A549 (cell line): ENCODE data around the gene PSMC5. TPM values are rescaled to one million over a fixed set of nuclear protein-coding genes. Genes with fewer than 3 reads are reported as not detected.

Source experiments
- ATAC-seq, 2 experiments: fragments of 200-7000 bp in 1 of 2; fragments of >200 bp in 1 of 2; cut with Nextera tagmentation in 1 of 2; cut with Tn5 transposase in 1 of 2; 3 replicates each; pipeline versions ENCODE4 v1.8.0 to v1.9.1; 2018 to 2020; ENCODE audit warnings: mild to moderate bottlenecking in 1 of 2, moderate library complexity in 1 of 2
- CTCF ChIA-PET: fragments of 300-600 bp; sonication (Branson Sonifier 250); formaldehyde crosslinking; extraction: SDS; loops from one replicate; lab custom pipeline; 2021; ENCODE audit warnings: antibody characterized with exemption, inconsistent platforms; lab: Yijun Ruan, JAX
- POLR2A ChIA-PET: fragments of 350-600 bp; formaldehyde crosslinking; extraction: SDS; loops from one replicate; lab custom pipeline; 2021; ENCODE audit warnings: antibody characterized with exemption, inconsistent platforms; lab: Yijun Ruan, JAX
- DNase-seq, 2 experiments: peaks; one replicate each; pipeline versions ENCODE4 v3.0.0 to v3.0.0-alpha.2; 2011 to 2016; ENCODE audit warnings: low read depth in 1 of 2, low spot score in 1 of 2
- FAIRE-seq: peaks from 2 replicates; lab custom pipeline; 2011; peaks lifted over from hg19 to GRCh38; lab: Jason Lieb, UNC
- H3K27ac ChIP-seq, 2 experiments: fragments of >200 bp; sonication (Bioruptor Twin); formaldehyde crosslinking; 3 replicates each; pipeline ENCODE4 v1.5.1; 2016 to 2017
- H3K4me1 ChIP-seq: fragments of >200 bp; sonication (Bioruptor Twin); formaldehyde crosslinking; 3 replicates; pipeline ENCODE4 v1.6.1; 2016
- H3K4me2 ChIP-seq: fragments of >200 bp; sonication (Bioruptor Twin); formaldehyde crosslinking; 3 replicates; pipeline ENCODE4 v1.6.1; 2016
- H3K4me3 ChIP-seq: fragments of >200 bp; sonication (Bioruptor Twin); formaldehyde crosslinking; 3 replicates; pipeline ENCODE4 v1.5.1; 2016
- H3K9me3 ChIP-seq: fragments of >200 bp; sonication (Bioruptor Twin); formaldehyde crosslinking; 3 replicates; pipeline ENCODE4 v1.6.1; 2016
- CBX8 ChIP-seq: fragments of 200-600 bp; sonication (generic); IDR thresholded peaks from 2 replicates; pipeline ENCODE4 v1.6.1; 2016
- CEBPB ChIP-seq, 2 experiments: fragments of >200 bp in 1 of 2; sonication (Bioruptor Twin) in 1 of 2; formaldehyde crosslinking in 1 of 2; IDR thresholded peaks; 2 replicates each; pipeline ENCODE4 v1.6.1; 2012 to 2016
- EHF ChIP-seq: fragments of 250-450 bp; sonication (Bioruptor Pico); IDR thresholded peaks from 2 replicates; pipeline ENCODE4 v1.5.0; 2020; ENCODE audit warnings: mild to moderate bottlenecking
- EHMT2 ChIP-seq: fragments of 200-600 bp; sonication (generic); IDR thresholded peaks from 2 replicates; pipeline ENCODE4 v1.6.1; 2016; ENCODE audit warnings: antibody characterized with exemption, low read depth, mild to moderate bottlenecking, moderate library complexity
- ESRRA ChIP-seq: fragments of 150-350 bp; IDR thresholded peaks from 2 replicates; pipeline ENCODE4 v1.6.1; 2014; ENCODE audit warnings: mild to moderate bottlenecking, low read length, borderline replicate concordance
- FOSL2 ChIP-seq, 2 experiments: fragments of 450-650 bp in 1 of 2; fragments of >200 bp in 1 of 2; sonication (Bioruptor Twin) in 1 of 2; formaldehyde crosslinking; IDR thresholded peaks; 2 replicates each; pipeline versions ENCODE4 v1.5.0 to v1.6.1; 2016 to 2020; ENCODE audit warnings: mild to moderate bottlenecking in 1 of 2, moderate library complexity in 1 of 2
- HDAC2 ChIP-seq: fragments of 200-600 bp; sonication (generic); IDR thresholded peaks from 2 replicates; pipeline ENCODE4 v1.6.1; 2016
- HOXB13 ChIP-seq: fragments of 250-450 bp; sonication (Bioruptor Pico); IDR thresholded peaks from 2 replicates; pipeline ENCODE4 v1.5.0; 2020; ENCODE audit warnings: low read depth, mild to moderate bottlenecking, moderate library complexity
- JUNB ChIP-seq: fragments of >200 bp; sonication (Bioruptor Twin); formaldehyde crosslinking; IDR thresholded peaks from 2 replicates; pipeline ENCODE4 v1.6.1; 2016
- MAX ChIP-seq: IDR thresholded peaks from 2 replicates; pipeline ENCODE4 v1.6.1; 2012
- NFE2L2 ChIP-seq: fragments of 150-350 bp; conservative IDR thresholded peaks from 2 replicates; pipeline ENCODE4 v1.6.1; 2014; ENCODE audit warnings: low read length
- NPAS2 ChIP-seq: fragments of 250-450 bp; sonication (Bioruptor Pico); IDR thresholded peaks from 2 replicates; pipeline ENCODE4 v1.8.0; 2022; ENCODE audit warnings: mild to moderate bottlenecking, moderate library complexity, borderline replicate concordance
- NR3C1 ChIP-seq: fragments of >200 bp; sonication (Bioruptor Twin); formaldehyde crosslinking; IDR thresholded peaks from 3 replicates; pipeline ENCODE4 v1.6.1; 2017
- PHF8 ChIP-seq: fragments of 200-600 bp; sonication (generic); IDR thresholded peaks from 2 replicates; pipeline ENCODE4 v1.6.1; 2016; ENCODE audit warnings: low read depth, mild to moderate bottlenecking, antibody characterized with exemption, moderate library complexity, borderline replicate concordance
- POLR2A ChIP-seq: IDR thresholded peaks from 2 replicates; pipeline ENCODE4 v1.6.1; 2012; ENCODE audit warnings: mild to moderate bottlenecking, low read length
- SREBF2 ChIP-seq: fragments of 450-650 bp; IDR thresholded peaks from 2 replicates; pipeline ENCODE4 v1.6.1; 2014; ENCODE audit warnings: mild to moderate bottlenecking, moderate library complexity
- TFCP2L1 ChIP-seq: fragments of 250-450 bp; sonication (Bioruptor Pico); IDR thresholded peaks from 2 replicates; pipeline ENCODE4 v1.5.0; 2021; ENCODE audit warnings: mild to moderate bottlenecking
- ZNF302 ChIP-seq: fragments of 250-450 bp; sonication (Bioruptor Pico); IDR thresholded peaks from 2 replicates; pipeline ENCODE4 v1.9.0; 2021; ENCODE audit warnings: inconsistent platforms, mild to moderate bottlenecking, moderate library complexity
- WGBS: methylation state at CpG from one replicate; pipeline ENCODE4 v1.1.6; 2017; ENCODE audit errors: missing lambda C conversion rate; 5-methylcytosine and 5-hydroxymethylcytosine counted together
- polyA plus RNA-seq, 4 experiments: library from polyadenylated mRNA; depleted of rRNA in 3 of 4; stranded (reverse); fragments of >200 nt; fragmentation: RNase III in 1 of 4; extraction: RNeasy Plus Mini Kit Qiagen cat#74134 plus additional on column Dnase treatment in 1 of 4; gene quantifications; 2 replicates in 3 of 4; 3 replicates in 1 of 4; pipeline ENCODE4 v1.2.3, GENCODE V29; 2011 to 2017
- TF ChIP-seq, protein P1 (sequence below): fragments of 250-450 bp; sonication (Bioruptor Pico); IDR thresholded peaks from 2 replicates; pipeline ENCODE4 v1.5.0; 2021; ENCODE audit warnings: mild to moderate bottlenecking, moderate library complexity, borderline replicate concordance
- TF ChIP-seq, protein P2 (sequence below): IDR thresholded peaks from 2 replicates; pipeline ENCODE4 v1.6.1; 2012; ENCODE audit warnings: low read depth, borderline replicate concordance

The PSMC5 gene
- polyA plus RNA-seq, 2 of the 4 experiments (the other 2 are of a cell fraction): 303 to 406 TPM

GRCh38 chr17:63798572-63799106, 28.6 kb upstream of the PSMC5 start:
- ChIA-PET POLR2A (interaction anchor here (1.4 kb wide), 1 partner anchor 25 kb away, joined by 3 read pairs; the partner anchor contains the start of gene CCDC47), CTCF (interaction anchor here (0.9 to 2.2 kb wide), 6 partner anchors 8 to 36 kb away, joined by 4 to 7 read pairs (median 6); no protein-coding TSS in a partner anchor)
- no peak overlapping the region for H3K4me2 ChIP-seq
- H3K4me3 ChIP-seq: no peak overlapping the region
- 93% methylated on average over 3 of the region's 3 CpGs for WGBS
- FAIRE-seq (no peak), DNase-seq (no peak), ATAC-seq (no peak; a peak in 1 of 6 replicates)
- no peak overlapping the region for H3K27ac ChIP-seq
- H3K4me1 ChIP-seq: no peaks in the 10 kb centered on the region
- no peaks in the 10 kb centered on the region for H3K9me3 ChIP-seq
- TF ChIP-seq JUNB: no peak
- peak; percentile 75 for TF ChIP-seq NFE2L2
- no peak for TF ChIP-seq HOXB13 (CRISPR knock-in tag)
- no peak for TF ChIP-seq ZNF302
- TF ChIP-seq EHMT2: no peak

DNA sequence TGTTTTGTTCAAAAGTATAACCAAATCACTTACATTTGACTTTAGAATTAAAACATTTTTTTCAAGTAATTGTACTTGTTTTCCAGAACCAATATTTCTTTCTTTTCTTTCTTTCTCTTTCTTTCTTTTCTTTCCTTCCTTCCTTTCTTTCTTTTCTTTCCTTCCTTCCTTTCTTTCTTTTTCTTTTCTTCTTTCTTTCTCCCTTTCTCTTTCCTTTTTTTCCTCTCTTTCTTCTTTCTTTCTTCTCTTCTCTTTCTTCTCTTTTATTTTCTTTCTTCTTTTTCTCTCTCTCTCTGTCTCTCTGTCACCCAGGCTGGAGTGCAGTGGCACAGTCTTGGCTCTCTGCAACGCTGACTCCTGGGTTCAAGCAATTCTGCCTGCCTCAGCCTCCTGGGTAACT, 26.4 kb upstream of the PSMC5 start:
- ChIA-PET POLR2A (no interaction called here), CTCF (interaction anchor here (1.2 kb wide), 1 partner anchor 17 kb away, joined by 3 read pairs; no protein-coding TSS in a partner anchor)
- TF ChIP-seq EHF (CRISPR knock-in tag): no peak
- TF ChIP-seq HDAC2: no peak
- TF ChIP-seq CEBPB (IDR thresholded peaks at IDR 0.05): no peak
- TF ChIP-seq POLR2A: no peak
- TF ChIP-seq NR3C1: no peak
- TF ChIP-seq PHF8: no peak
- TF ChIP-seq SREBF2: no peak
- Histone ChIP-seq H3K4me1 (no peaks in the 10 kb centered on the region), H3K4me2 (no peak overlapping the region), H3K27ac (no peak overlapping the region), H3K9me3 (no peaks in the 10 kb centered on the region), H3K4me3 (no peak overlapping the region)
- DNase-seq: no peak
- WGBS: 100% methylated on average over 1 of the region's 1 CpG
- no peak for FAIRE-seq
- ATAC-seq: no peak

DNA sequence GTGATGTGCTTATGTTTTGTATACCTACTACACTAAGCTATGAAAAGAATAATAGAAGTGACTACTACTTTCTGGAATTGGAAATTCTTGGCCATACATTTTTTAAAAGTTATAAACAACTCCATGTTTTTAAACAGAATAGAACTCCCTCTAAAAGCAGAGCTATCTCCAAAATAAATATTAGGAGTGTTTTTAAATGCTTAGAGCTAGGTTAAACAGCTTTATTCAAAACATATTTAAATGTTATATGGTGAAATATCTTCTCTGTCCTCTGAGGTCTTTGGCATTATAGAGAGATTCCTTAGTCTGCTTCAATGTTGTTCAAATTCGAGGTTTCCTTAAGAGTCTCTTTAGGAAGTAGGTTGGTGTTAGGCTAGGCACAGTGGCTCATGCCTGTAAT, 22.9 kb upstream of the PSMC5 start:
- DNase-seq: no peak
- Histone ChIP-seq H3K4me2 (no peak overlapping the region), H3K4me3 (no peak overlapping the region), H3K4me1 (no peaks in the 10 kb centered on the region), H3K27ac (no peak overlapping the region), H3K9me3 (no peaks in the 10 kb centered on the region)
- POLR2A ChIA-PET: interaction anchor here (0.6 to 1.2 kb wide), 4 partner anchors 20 to 109 kb away, joined by 3 to 4 read pairs (median 3); partner anchors contain the start of gene CCDC47
- TF ChIP-seq, protein P1, sequence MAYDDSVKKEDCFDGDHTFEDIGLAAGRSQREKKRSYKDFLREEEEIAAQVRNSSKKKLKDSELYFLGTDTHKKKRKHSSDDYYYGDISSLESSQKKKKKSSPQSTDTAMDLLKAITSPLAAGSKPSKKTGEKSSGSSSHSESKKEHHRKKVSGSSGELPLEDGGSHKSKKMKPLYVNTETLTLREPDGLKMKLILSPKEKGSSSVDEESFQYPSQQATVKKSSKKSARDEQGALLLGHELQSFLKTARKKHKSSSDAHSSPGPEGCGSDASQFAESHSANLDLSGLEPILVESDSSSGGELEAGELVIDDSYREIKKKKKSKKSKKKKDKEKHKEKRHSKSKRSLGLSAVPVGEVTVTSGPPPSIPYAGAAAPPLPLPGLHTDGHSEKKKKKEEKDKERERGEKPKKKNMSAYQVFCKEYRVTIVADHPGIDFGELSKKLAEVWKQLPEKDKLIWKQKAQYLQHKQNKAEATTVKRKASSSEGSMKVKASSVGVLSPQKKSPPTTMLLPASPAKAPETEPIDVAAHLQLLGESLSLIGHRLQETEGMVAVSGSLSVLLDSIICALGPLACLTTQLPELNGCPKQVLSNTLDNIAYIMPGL (CRISPR knock-in tag): no peak
- no peak for TF ChIP-seq HDAC2
- no peak for TF ChIP-seq HOXB13 (CRISPR knock-in tag)
- TF ChIP-seq TFCP2L1 (CRISPR knock-in tag): no peak
- no peak for TF ChIP-seq NPAS2 (CRISPR knock-in tag)
- WGBS: 92% methylated on average over 1 of the region's 1 CpG
- FAIRE-seq: no peak
- CTCF ChIA-PET: interaction anchor here (0.6 to 2.1 kb wide), 6 partner anchors 10 to 379 kb away, joined by 3 to 10 read pairs (median 3); no protein-coding TSS in a partner anchor
- no peak for ATAC-seq

DNA sequence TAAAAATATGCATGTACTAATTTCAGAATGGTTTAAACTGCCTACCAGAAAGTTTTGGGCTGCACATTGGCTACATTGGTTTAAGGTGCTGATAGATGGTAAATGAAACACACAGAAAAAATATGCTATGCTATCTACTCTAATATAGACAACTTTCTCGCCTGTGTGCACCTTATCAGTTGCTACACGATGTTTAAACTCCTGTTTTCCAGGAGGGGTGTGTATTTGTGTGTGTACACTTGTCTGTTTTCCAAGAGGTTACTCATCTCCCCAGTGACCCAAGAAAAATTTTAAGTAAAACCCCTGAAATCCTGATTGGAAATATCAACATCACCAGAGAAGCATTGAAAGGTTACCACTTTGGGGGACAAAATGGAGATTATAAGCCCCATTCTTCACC, 21.6 kb upstream of the PSMC5 start:
- no peak overlapping the region for H3K4me2 ChIP-seq
- H3K9me3 ChIP-seq: no peaks in the 10 kb centered on the region
- H3K4me3 ChIP-seq: no peak overlapping the region
- POLR2A ChIA-PET: interaction anchor here (1.2 to 1.5 kb wide), 2 partner anchors 32 kb away, joined by 3 to 5 read pairs; partner anchors contain the start of genes CCDC47 and DDX42
- no peak for DNase-seq
- ATAC-seq: no peak
- FAIRE-seq: no peak
- no peak for TF ChIP-seq ESRRA
- TF ChIP-seq, protein P2, sequence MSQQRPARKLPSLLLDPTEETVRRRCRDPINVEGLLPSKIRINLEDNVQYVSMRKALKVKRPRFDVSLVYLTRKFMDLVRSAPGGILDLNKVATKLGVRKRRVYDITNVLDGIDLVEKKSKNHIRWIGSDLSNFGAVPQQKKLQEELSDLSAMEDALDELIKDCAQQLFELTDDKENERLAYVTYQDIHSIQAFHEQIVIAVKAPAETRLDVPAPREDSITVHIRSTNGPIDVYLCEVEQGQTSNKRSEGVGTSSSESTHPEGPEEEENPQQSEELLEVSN: no peak
- TF ChIP-seq CBX8: no peak
- TF ChIP-seq MAX: no peak
- TF ChIP-seq FOSL2 (IDR thresholded peaks at IDR 0.05): no peak
- no peak for TF ChIP-seq FOSL2 (CRISPR knock-in tag; IDR thresholded peaks at IDR 0.05)
- CTCF ChIA-PET: interaction anchor here (1.6 to 2.1 kb wide), 2 partner anchors 11 to 29 kb away, joined by 5 to 10 read pairs; no protein-coding TSS in a partner anchor
- H3K4me1 ChIP-seq: no peaks in the 10 kb centered on the region
- WGBS: 70% methylated on average over 2 of the region's 2 CpGs
- no peak overlapping the region for H3K27ac ChIP-seq
